ENCODE results near the gene FRMD4B. TPM values are rescaled to one million over a fixed set of nuclear protein-coding genes. Genes with fewer than 3 reads are reported as not detected.

FRMD4B gene
- total RNA-seq, 4 donors from 2014 or later: 10.5 to 22.0 (median 14.8) TPM

- Histone ChIP-seq H3K27ac (replicated peaks in 1 of 4) (no peak overlapping the region), H3K36me3 (peaks cover 3 to 75% (median 12%) of the 10 kb centered on the region in 4 donors), H3K4me3 (no peak overlapping the region), H3K27me3 (no peaks in the 10 kb centered on the region), H3K4me1 (no peaks in the 10 kb centered on the region), H3K9me3 (no peaks in the 10 kb centered on the region)
- DNase-seq (ENCODE audit: extremely low spot score): no peak
- 93% methylated on average over 4 of the region's 4 CpGs for WGBS
- intact Hi-C loops (cut with DNase I): no loop called here
- TF ChIP-seq CTCF (IDR thresholded peaks at IDR 0.05) (no peak), POLR2AphosphoS5 (IDR thresholded peaks at IDR 0.05) (no peak), POLR2A (IDR thresholded peaks at IDR 0.05; ENCODE audit: low read depth) (no peak), EP300 (IDR thresholded peaks at IDR 0.05) (no peak)
These were observed 196.4 kb downstream of the FRMD4B start for GRCh38 chr3:69189487-69189886.

- TF ChIP-seq POLR2AphosphoS5 (IDR thresholded peaks at IDR 0.05) (no peak), EP300 (IDR thresholded peaks at IDR 0.05) (no peak), POLR2A (IDR thresholded peaks at IDR 0.05; ENCODE audit: low read depth) (no peak), CTCF (IDR thresholded peaks at IDR 0.05) (no peak)
- 100% methylated on average over 4 of the region's 4 CpGs for WGBS
- no peak overlapping the region for H3K4me3 ChIP-seq
- DNase-seq (ENCODE audit: extremely low spot score): no peak
- peaks cover 3 to 48% (median 11%) of the 10 kb centered on the region in 4 donors for H3K36me3 ChIP-seq
- H3K27ac ChIP-seq (replicated peaks in 1 of 4): no peak overlapping the region
- no peaks in the 10 kb centered on the region for H3K27me3 ChIP-seq
- no peaks in the 10 kb centered on the region for H3K4me1 ChIP-seq
- intact Hi-C loops (cut with DNase I): no loop called here
- no peaks in the 10 kb centered on the region for H3K9me3 ChIP-seq
These were observed 199.3 kb downstream of the FRMD4B start for GRCh38 chr3:69186575-69187093.

- no peak for DNase-seq (ENCODE audit: extremely low spot score)
- WGBS: 89% methylated on average over 8 of the region's 8 CpGs
- intact Hi-C loops (cut with DNase I): no loop called here
These were observed 203.1 kb downstream of the FRMD4B start for GRCh38 chr3:69182588-69183316.

GRCh38 chr3:69181592-69182211 is 204.2 kb downstream of the FRMD4B start:
- peaks cover 3 to 36% (median 13%) of the 10 kb centered on the region in 4 donors for H3K36me3 ChIP-seq
- no peak overlapping the region for H3K27ac ChIP-seq (replicated peaks in 1 of 4)
- WGBS: 75% methylated on average over 9 of the region's 9 CpGs
- peaks cover 0 to 7% (median 0%) of the 10 kb centered on the region in 4 donors for H3K4me1 ChIP-seq
- TF ChIP-seq POLR2A (IDR thresholded peaks at IDR 0.05; ENCODE audit: low read depth) (no peak), POLR2AphosphoS5 (IDR thresholded peaks at IDR 0.05) (no peak), CTCF (IDR thresholded peaks at IDR 0.05) (no peak), EP300 (IDR thresholded peaks at IDR 0.05) (no peak)
- H3K9me3 ChIP-seq: no peaks in the 10 kb centered on the region
- intact Hi-C loops (cut with DNase I): no loop called here
- H3K4me3 ChIP-seq: no peak overlapping the region
- no peak for DNase-seq (ENCODE audit: extremely low spot score)
- no peaks in the 10 kb centered on the region for H3K27me3 ChIP-seq

More at GRCh38 chr3:69182588-69183316, 203.1 kb downstream of the FRMD4B start:
- no peaks in the 10 kb centered on the region for H3K27me3 ChIP-seq
- no peak overlapping the region for H3K27ac ChIP-seq (replicated peaks in 1 of 4)
- H3K9me3 ChIP-seq: no peaks in the 10 kb centered on the region
- H3K4me3 ChIP-seq: no peak overlapping the region
- H3K4me1 ChIP-seq: peaks cover 0 to 7% (median 0%) of the 10 kb centered on the region in 4 donors
- peaks cover 5 to 47% (median 17%) of the 10 kb centered on the region in 4 donors for H3K36me3 ChIP-seq
- TF ChIP-seq EP300 (IDR thresholded peaks at IDR 0.05) (no peak), POLR2A (IDR thresholded peaks at IDR 0.05; ENCODE audit: low read depth) (no peak), POLR2AphosphoS5 (IDR thresholded peaks at IDR 0.05) (no peak), CTCF (IDR thresholded peaks at IDR 0.05) (no peak)

Data from esophagus muscularis mucosa (tissue), 4 donors.